Activated naive CD8-positive, alpha-beta T cell treated with anti-CD3 and anti-CD28 coated beads, Interleukin-2, amount 10 ng/mL, durations not matched to agents 7 days and 5 days (primary cell): ENCODE results near the gene MEGF11. TPM values are rescaled to one million over a fixed set of nuclear protein-coding genes. Genes with fewer than 3 reads are reported as not detected.

Experiments
- ATAC-seq: fragments of 150-1000 bp; cut with Tn5 transposase; one replicate; pipeline ENCODE4 v1.10.0; 2021; ENCODE audit warnings: low read depth, moderate library complexity
- POLR2A ChIA-PET: fragments of 350-600 bp; sonication (Branson Sonifier 250); formaldehyde crosslinking; loops from one replicate; lab custom pipeline; 2021; ENCODE audit warnings: antibody characterized with exemption; lab: Charles Lee
- DNase-seq: peaks from one replicate; pipeline ENCODE4 v3.0.0; 2021
- H3K27ac Mint-ChIP-seq: one replicate; pipeline ENCODE4 v1.8.0; 2022; ENCODE audit warnings: mild to moderate bottlenecking, mixed read lengths
- H3K27me3 Mint-ChIP-seq: one replicate; pipeline ENCODE4 v1.8.0; 2022; ENCODE audit warnings: mild to moderate bottlenecking, moderate library complexity, mixed read lengths
- H3K36me3 Mint-ChIP-seq: one replicate; pipeline ENCODE4 v1.8.0; 2021; ENCODE audit warnings: mild to moderate bottlenecking, mixed read lengths
- H3K4me1 Mint-ChIP-seq: one replicate; pipeline ENCODE4 v1.8.0; 2021; ENCODE audit warnings: mixed read lengths
- H3K4me3 Mint-ChIP-seq: one replicate; pipeline ENCODE4 v1.8.0; 2022; ENCODE audit warnings: mild to moderate bottlenecking, moderate library complexity, mixed read lengths
- H3K9me3 Mint-ChIP-seq: one replicate; pipeline ENCODE4 v1.8.0; 2021; ENCODE audit warnings: mixed read lengths
- total RNA-seq, 2 experiments: library from RNA; stranded (reverse); gene quantifications; one replicate each; pipeline ENCODE4 v1.2.3, GENCODE V29; 2021

The MEGF11 gene
- total RNA-seq, 2 experiments from 2014 or later: not detected

DNA sequence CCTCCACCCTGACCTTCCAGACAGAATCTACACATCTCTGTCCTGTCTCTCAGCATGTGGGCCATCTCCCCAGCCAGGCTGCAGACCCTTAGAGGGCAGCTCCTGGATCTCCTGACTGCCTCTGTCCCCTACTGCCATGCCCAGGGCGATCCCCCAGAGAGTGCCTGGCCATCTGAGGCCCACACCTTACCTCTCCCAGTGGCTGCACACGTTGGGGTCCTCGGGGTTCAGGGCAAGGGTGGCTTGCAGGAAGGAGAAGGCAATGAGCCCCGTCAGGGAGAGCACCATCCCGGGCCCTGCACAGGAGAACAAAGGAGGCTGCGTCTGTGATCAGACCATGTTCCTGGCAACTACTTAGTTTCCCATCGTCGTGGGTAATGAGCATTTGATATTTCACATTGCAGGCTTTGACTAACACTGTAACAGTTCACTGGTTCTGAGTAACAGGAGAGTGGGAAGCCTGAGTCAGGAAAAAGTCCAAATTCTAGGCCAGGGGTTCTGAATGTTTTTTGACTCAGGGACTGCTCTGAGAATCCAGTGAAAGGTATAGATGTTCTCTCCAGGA lies 125.4 kb downstream of the MEGF11 start:
- Mint-ChIP-seq H3K9me3 (no peaks in the 10 kb centered on the region), H3K27ac (no peak overlapping the region), H3K4me1 (no peaks in the 10 kb centered on the region), H3K4me3 (no peak overlapping the region), H3K36me3 (no peaks in the 10 kb centered on the region), H3K27me3 (peaks cover 8% of the 10 kb centered on the region)
- ATAC-seq (no peak), DNase-seq (no peak)
- POLR2A ChIA-PET: no interaction called here

DNA sequence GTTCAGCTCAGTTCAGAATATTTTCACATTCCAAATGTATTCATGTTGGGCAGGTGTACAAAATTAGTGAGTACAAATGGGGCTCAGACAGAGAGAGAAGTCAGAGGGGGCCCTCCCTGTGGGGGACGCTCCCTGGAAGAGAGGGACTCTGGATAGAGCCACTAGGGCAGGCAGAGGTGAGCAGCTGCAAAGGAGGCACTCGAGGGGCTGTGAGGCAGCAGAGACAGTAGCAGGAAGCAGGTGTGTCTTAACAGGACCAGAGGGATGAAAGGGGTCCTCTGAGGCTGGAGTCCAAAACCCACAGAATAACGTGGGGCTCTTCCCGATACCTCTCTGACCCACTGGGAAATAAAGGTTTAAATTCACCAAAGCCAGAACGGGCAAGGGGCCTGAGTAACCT lies 127.1 kb downstream of the MEGF11 start:
- ATAC-seq: no peak
- no peaks in the 10 kb centered on the region for H3K9me3 Mint-ChIP-seq
- POLR2A ChIA-PET: no interaction called here
- no peaks in the 10 kb centered on the region for H3K36me3 Mint-ChIP-seq
- H3K4me1 Mint-ChIP-seq: no peaks in the 10 kb centered on the region
- peaks cover 11% of the 10 kb centered on the region for H3K27me3 Mint-ChIP-seq
- H3K4me3 Mint-ChIP-seq: no peak overlapping the region
- H3K27ac Mint-ChIP-seq: no peak overlapping the region
- DNase-seq: no peak

- peaks cover 11% of the 10 kb centered on the region for H3K27me3 Mint-ChIP-seq
- POLR2A ChIA-PET: no interaction called here
- H3K9me3 Mint-ChIP-seq: no peaks in the 10 kb centered on the region
- H3K4me3 Mint-ChIP-seq: no peak overlapping the region
- H3K4me1 Mint-ChIP-seq: no peaks in the 10 kb centered on the region
- H3K36me3 Mint-ChIP-seq: no peaks in the 10 kb centered on the region
- DNase-seq (no peak), ATAC-seq (no peak)
- no peak overlapping the region for H3K27ac Mint-ChIP-seq
These were observed 127.5 kb downstream of the MEGF11 start for GRCh38 chr15:66126031-66126441.

DNA sequence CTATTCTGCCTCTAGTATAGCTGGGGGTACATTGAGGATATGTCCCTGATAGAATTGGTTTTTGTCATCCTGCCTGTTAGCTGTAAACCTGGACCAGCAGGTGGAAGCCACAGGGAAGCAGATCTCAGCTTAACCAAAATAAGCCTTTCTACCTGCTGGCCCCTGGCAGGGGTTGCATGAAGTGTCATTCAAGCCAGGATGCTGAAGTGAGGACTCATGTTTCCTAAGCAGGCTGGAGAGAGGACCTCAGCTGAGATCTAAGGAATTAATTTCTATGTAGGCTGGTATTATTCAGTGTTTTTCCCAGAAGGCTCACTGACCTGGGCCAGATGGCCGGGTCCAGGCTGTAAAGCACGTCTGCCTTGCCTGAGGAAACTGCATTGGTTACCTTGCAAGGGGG lies 128.9 kb downstream of the MEGF11 start:
- Mint-ChIP-seq H3K36me3 (no peaks in the 10 kb centered on the region), H3K4me3 (no peak overlapping the region), H3K4me1 (no peaks in the 10 kb centered on the region), H3K27me3 (peaks cover 9% of the 10 kb centered on the region), H3K27ac (no peak overlapping the region), H3K9me3 (no peaks in the 10 kb centered on the region)
- ATAC-seq (no peak), DNase-seq (no peak)
- POLR2A ChIA-PET: no interaction called here

DNA sequence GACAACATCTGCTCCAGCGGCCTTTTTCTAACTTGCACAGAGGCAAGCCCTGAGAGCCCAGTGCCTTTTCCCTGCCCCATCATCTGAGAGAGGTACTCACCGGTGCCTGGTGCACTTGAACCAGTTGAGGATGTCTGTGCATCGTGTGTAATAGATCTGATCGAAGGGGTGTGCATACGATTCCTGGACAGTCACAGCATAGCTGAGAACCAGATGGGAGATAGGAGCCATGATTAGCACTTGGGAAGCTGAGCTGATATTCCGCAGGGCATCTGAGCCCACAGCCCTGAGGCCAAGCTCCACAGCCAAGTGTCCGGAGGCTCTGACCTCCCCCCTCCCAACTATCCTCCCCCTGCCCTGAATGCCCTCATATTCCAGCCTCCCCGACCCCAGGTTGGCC lies 129.8 kb downstream of the MEGF11 start:
- POLR2A ChIA-PET: no interaction called here
- Mint-ChIP-seq H3K27me3 (peaks cover 10% of the 10 kb centered on the region), H3K4me3 (no peak overlapping the region), H3K36me3 (no peaks in the 10 kb centered on the region), H3K27ac (no peak overlapping the region), H3K9me3 (no peaks in the 10 kb centered on the region), H3K4me1 (no peaks in the 10 kb centered on the region)
- DNase-seq: no peak
- ATAC-seq: no peak

- H3K4me1 Mint-ChIP-seq: peaks cover 3% of the 10 kb centered on the region
These were observed 133.1 kb downstream of the MEGF11 start for GRCh38 chr15:66120422-66120821.

GRCh38 chr15:66117841-66118240 lies 135.7 kb downstream of the MEGF11 start:
- Mint-ChIP-seq H3K27me3 (peaks cover 16% of the 10 kb centered on the region), H3K9me3 (no peaks in the 10 kb centered on the region), H3K27ac (no peak overlapping the region), H3K36me3 (no peaks in the 10 kb centered on the region), H3K4me3 (no peak overlapping the region), H3K4me1 (peaks cover 5% of the 10 kb centered on the region)
- DNase-seq (no peak), ATAC-seq (no peak)
- POLR2A ChIA-PET: no interaction called here

More at GRCh38 chr15:66120422-66120821, 133.1 kb downstream of the MEGF11 start:
- POLR2A ChIA-PET: interaction anchor here (0.6 kb wide), 1 partner anchor 224 kb away, joined by 4 read pairs; no protein-coding TSS in a partner anchor
- H3K27ac Mint-ChIP-seq: no peak overlapping the region
- H3K27me3 Mint-ChIP-seq: peaks cover 8% of the 10 kb centered on the region
- DNase-seq (no peak), ATAC-seq (no peak)
- H3K9me3 Mint-ChIP-seq: no peaks in the 10 kb centered on the region
- H3K4me3 Mint-ChIP-seq: no peak overlapping the region
- no peaks in the 10 kb centered on the region for H3K36me3 Mint-ChIP-seq

DNA sequence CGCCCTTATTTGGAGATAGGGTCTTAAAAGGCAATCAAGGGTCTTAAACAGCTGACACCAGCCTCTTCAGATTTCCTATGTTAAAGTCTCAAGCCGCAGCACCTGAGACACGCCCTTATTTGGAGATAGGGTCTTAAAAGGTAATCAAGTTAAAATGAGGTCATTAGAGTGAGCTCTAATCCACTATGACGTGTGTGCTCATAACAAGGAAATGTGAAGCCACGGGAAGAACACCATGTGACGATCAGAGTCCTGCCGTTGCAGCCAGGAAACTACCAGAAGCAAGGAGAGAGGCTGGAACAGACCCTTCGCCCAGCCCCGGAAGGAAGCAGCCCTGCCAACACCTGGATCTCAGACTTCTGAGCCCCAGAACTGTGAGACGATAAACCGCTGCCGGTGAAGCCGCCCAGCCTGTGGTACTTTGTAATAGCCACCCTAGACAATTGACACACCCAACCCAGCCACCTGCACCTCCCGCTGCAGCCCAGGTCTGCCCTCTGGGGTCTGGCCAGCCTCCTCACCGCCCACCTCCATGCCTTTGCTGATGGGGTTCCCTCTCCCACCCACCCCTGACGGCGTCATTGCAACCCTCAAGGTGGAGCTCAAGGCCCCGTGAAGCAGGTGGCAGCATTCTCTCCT lies 137.9 kb downstream of the MEGF11 start:
- ATAC-seq (peak; percentile 63), DNase-seq (peak; percentile 34)
- Mint-ChIP-seq H3K4me1 (peaks cover 5% of the 10 kb centered on the region), H3K27me3 (peaks cover 21% of the 10 kb centered on the region), H3K27ac (no peak overlapping the region), H3K36me3 (no peaks in the 10 kb centered on the region), H3K4me3 (no peak overlapping the region), H3K9me3 (no peaks in the 10 kb centered on the region)
- POLR2A ChIA-PET: no interaction called here

- POLR2A ChIA-PET: no interaction called here
- DNase-seq (no peak), ATAC-seq (no peak)
- H3K9me3 Mint-ChIP-seq: no peaks in the 10 kb centered on the region
- peaks cover 19% of the 10 kb centered on the region for H3K27me3 Mint-ChIP-seq
- no peak overlapping the region for H3K27ac Mint-ChIP-seq
- peaks cover 5% of the 10 kb centered on the region for H3K4me1 Mint-ChIP-seq
- no peak overlapping the region for H3K4me3 Mint-ChIP-seq
- no peaks in the 10 kb centered on the region for H3K36me3 Mint-ChIP-seq
These were observed 138.6 kb downstream of the MEGF11 start for GRCh38 chr15:66114863-66115425.

- H3K27ac Mint-ChIP-seq: no peak overlapping the region
- no peak for DNase-seq
- no peaks in the 10 kb centered on the region for H3K36me3 Mint-ChIP-seq
- POLR2A ChIA-PET: no interaction called here
- no peak overlapping the region for H3K4me3 Mint-ChIP-seq
- H3K27me3 Mint-ChIP-seq: peaks cover 19% of the 10 kb centered on the region
- H3K4me1 Mint-ChIP-seq: peaks cover 5% of the 10 kb centered on the region
- ATAC-seq: no peak
- H3K9me3 Mint-ChIP-seq: no peaks in the 10 kb centered on the region
These were observed 141.2 kb downstream of the MEGF11 start for GRCh38 chr15:66112388-66112787.

DNA sequence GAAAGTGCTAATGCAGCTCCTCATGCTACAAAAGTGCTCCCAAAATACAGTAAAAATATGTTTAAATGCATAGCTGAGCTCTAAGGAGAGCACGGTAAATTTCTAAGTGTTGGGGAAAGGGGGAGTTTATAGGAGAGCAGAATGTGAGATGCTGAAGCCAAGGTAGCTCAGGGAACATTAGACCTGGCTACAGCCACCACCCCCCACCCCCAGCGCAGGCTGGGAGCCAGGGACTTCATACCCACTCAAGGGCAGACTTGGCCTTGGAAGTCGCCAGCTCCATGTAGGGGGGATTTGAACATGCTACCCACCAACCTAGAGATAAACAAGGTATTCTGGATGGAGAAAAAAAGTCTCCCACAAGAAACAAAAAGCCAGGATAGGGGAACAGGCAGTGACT lies 142.2 kb downstream of the MEGF11 start:
- no peak overlapping the region for H3K27ac Mint-ChIP-seq
- H3K4me3 Mint-ChIP-seq: no peak overlapping the region
- ATAC-seq (no peak), DNase-seq (no peak)
- peaks cover 5% of the 10 kb centered on the region for H3K4me1 Mint-ChIP-seq
- H3K9me3 Mint-ChIP-seq: no peaks in the 10 kb centered on the region
- POLR2A ChIA-PET: no interaction called here
- peaks cover 21% of the 10 kb centered on the region for H3K27me3 Mint-ChIP-seq
- no peaks in the 10 kb centered on the region for H3K36me3 Mint-ChIP-seq

DNA sequence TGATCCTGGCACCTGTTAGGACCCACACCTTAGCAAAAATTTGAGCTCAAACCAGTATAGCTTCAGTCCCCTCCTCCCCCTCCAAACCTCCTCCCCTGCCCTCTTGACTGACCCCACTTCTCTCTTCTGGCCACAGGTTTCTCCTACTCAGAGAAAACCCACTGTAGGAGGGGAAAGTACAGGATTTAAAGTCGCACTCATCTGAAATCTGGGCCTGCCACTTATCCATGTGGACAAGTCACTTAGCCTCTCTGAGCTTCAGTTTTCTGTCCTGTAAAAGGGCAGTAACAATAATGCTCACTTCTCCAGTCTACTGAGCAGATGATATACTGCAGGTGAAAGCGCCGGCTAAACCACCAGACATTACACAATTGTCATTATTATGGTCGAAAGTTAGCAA lies 142.7 kb downstream of the MEGF11 start:
- POLR2A ChIA-PET: no interaction called here
- peaks cover 5% of the 10 kb centered on the region for H3K4me1 Mint-ChIP-seq
- H3K27ac Mint-ChIP-seq: no peak overlapping the region

GRCh38 chr15:66109826-66110225 lies 143.7 kb downstream of the MEGF11 start:
- H3K36me3 Mint-ChIP-seq: no peaks in the 10 kb centered on the region
- H3K27ac Mint-ChIP-seq: no peak overlapping the region
- no peaks in the 10 kb centered on the region for H3K9me3 Mint-ChIP-seq
- no peaks in the 10 kb centered on the region for H3K4me1 Mint-ChIP-seq
- POLR2A ChIA-PET: no interaction called here
- H3K4me3 Mint-ChIP-seq: no peak overlapping the region
- peaks cover 20% of the 10 kb centered on the region for H3K27me3 Mint-ChIP-seq
- ATAC-seq (no peak), DNase-seq (no peak)

More for the DNA sequence above, 142.7 kb downstream of the MEGF11 start:
- Mint-ChIP-seq H3K4me3 (no peak overlapping the region), H3K9me3 (no peaks in the 10 kb centered on the region), H3K27me3 (peaks cover 22% of the 10 kb centered on the region), H3K36me3 (no peaks in the 10 kb centered on the region)
- ATAC-seq (no peak), DNase-seq (no peak)
